Measurements from ENCODE around the gene ICE2. TPM values are rescaled to one million over a fixed set of nuclear protein-coding genes. Genes with fewer than 3 reads are reported as not detected.

The ICE2 gene
- total RNA-seq, 1 experiment from 2014 or later = 76.7 TPM

DNA sequence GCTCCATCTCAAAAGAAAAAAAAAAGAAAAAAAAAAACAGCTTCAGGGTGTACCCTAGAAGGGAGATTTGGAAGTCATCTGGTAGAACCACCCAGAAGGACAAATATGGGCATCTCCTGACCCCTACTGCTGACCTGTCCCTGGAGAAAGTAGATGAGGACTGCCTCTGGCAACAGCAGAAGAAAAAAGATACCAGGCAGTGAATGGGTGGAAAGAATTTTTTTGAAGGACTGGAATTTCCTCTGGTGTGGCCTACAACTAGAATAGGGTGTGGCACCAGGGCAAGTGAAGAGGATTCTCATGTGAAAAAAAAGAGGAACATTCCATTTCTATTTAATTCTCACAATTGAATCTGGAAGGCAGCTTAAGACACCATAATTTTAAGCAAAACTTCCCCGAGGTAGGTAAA lies 84.2 kb downstream of the ICE2 start:
- TF ChIP-seq, protein P1, sequence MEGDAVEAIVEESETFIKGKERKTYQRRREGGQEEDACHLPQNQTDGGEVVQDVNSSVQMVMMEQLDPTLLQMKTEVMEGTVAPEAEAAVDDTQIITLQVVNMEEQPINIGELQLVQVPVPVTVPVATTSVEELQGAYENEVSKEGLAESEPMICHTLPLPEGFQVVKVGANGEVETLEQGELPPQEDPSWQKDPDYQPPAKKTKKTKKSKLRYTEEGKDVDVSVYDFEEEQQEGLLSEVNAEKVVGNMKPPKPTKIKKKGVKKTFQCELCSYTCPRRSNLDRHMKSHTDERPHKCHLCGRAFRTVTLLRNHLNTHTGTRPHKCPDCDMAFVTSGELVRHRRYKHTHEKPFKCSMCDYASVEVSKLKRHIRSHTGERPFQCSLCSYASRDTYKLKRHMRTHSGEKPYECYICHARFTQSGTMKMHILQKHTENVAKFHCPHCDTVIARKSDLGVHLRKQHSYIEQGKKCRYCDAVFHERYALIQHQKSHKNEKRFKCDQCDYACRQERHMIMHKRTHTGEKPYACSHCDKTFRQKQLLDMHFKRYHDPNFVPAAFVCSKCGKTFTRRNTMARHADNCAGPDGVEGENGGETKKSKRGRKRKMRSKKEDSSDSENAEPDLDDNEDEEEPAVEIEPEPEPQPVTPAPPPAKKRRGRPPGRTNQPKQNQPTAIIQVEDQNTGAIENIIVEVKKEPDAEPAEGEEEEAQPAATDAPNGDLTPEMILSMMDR (IDR thresholded peaks at IDR 0.05; ENCODE audit: unreplicated experiment) = no peak
- peak overlapping the region; percentile 99 for H3K27ac Mint-ChIP-seq (ENCODE audit: unreplicated experiment)
- H3K36me3 Mint-ChIP-seq (ENCODE audit: insufficient read depth, unreplicated experiment) = peaks cover 99% of the 10 kb centered on the region
- no peak for DNase-seq
- peaks cover 60% of the 10 kb centered on the region for H3K4me1 Mint-ChIP-seq (ENCODE audit: low read depth, unreplicated experiment)
- peaks cover 13% of the 10 kb centered on the region for H3K27me3 Mint-ChIP-seq (ENCODE audit: unreplicated experiment)
- CTCF ChIA-PET = interaction anchor here (0.6 to 0.9 kb wide), 4 partner anchors 9 to 126 kb away, joined by 3 read pairs; no protein-coding TSS in a partner anchor
- BruUV-seq (replicated peaks) = TSS peak; percentile 31
- intact Hi-C loops (cut with micrococcal nuclease; ENCODE audit: unreplicated experiment) = loop anchor here (5.0 kb wide), 1 partner anchor 37 kb away; no protein-coding TSS in a partner anchor
- no peaks in the 10 kb centered on the region for H3K9me3 Mint-ChIP-seq (ENCODE audit: low read depth, unreplicated experiment)
- peak overlapping the region; percentile 86 for H3K4me3 Mint-ChIP-seq (ENCODE audit: low read depth, unreplicated experiment)

DNA sequence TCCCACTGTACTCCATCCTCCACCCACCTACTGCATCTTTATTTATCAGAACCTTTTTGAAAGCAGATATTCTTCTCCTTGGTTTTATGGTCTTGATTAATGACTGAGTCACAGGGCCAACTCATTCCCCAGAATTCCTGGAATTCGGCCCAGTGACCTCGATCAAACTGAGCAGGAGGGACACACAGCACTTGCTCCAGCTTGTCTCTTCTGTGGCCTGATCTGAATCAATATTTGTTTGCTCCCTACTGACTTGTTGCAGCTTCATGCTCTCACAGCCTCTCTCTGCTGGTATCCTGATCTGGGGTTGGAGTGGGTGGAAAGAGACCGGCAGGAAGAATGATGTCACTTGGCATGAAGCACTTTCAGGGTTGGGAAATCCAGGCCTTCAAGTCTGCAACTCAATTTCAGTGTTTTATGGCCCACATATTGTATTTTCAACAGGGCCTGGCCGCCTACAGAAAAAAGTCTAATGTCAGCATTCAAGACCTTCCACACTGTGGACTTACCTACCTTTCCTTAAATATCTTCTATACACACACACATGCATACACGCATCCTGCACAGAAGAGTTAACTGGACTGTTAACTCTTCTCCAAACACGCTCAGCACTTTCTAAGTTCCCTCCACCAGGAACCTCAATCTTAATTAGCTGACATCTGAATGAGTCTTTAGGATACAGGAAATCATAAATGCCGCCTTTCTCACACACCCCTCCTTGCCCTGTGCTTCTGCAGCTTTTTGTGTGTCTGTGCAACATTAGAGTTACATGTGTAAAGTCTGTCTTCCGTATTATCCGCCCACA lies 85.8 kb downstream of the ICE2 start:
- BruUV-seq (replicated peaks) = no TSS peak
- peaks cover 99% of the 10 kb centered on the region for H3K36me3 Mint-ChIP-seq (ENCODE audit: insufficient read depth, unreplicated experiment)
- no peaks in the 10 kb centered on the region for H3K9me3 Mint-ChIP-seq (ENCODE audit: low read depth, unreplicated experiment)
- peaks cover 60% of the 10 kb centered on the region for H3K4me1 Mint-ChIP-seq (ENCODE audit: low read depth, unreplicated experiment)
- H3K27ac Mint-ChIP-seq (ENCODE audit: unreplicated experiment) = peak overlapping the region; percentile 99
- H3K4me3 Mint-ChIP-seq (ENCODE audit: low read depth, unreplicated experiment) = peak overlapping the region; percentile 86
- CTCF ChIA-PET = interaction anchor here (0.6 to 1.6 kb wide), 8 partner anchors 12 to 475 kb away, joined by 3 to 5 read pairs (median 4); no protein-coding TSS in a partner anchor
- DNase-seq = peak; percentile 80
- TF ChIP-seq, protein P1 (IDR thresholded peaks at IDR 0.05; ENCODE audit: unreplicated experiment) = no peak
- H3K27me3 Mint-ChIP-seq (ENCODE audit: unreplicated experiment) = peaks cover 1% of the 10 kb centered on the region
- intact Hi-C loops (cut with micrococcal nuclease; ENCODE audit: unreplicated experiment) = loop anchor here (5.0 kb wide), 1 partner anchor 36 kb away; no protein-coding TSS in a partner anchor

DNA sequence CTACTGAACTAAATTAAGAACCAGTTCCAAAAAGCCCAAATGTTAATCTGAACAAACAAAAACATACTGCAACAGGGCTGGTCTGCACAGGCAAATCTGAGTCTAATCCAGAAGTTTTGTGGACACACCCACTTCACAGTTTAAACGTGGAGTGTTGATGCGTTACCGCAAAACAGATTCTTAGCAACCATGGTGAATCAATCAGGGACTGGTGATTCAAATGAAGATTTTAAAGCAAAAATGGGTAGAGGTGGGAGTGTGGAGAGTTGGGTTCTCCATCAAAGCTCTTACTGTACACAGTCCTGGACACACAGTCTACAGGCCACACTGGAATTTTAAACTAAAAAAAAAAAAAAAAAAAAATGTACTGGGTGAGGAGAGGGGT lies 86.3 kb downstream of the ICE2 start:
- intact Hi-C loops (cut with micrococcal nuclease; ENCODE audit: unreplicated experiment) = loop anchor here (5.0 kb wide), 1 partner anchor 35 kb away; no protein-coding TSS in a partner anchor
- Mint-ChIP-seq H3K9me3 (ENCODE audit: low read depth, unreplicated experiment) (no peaks in the 10 kb centered on the region), H3K4me1 (ENCODE audit: low read depth, unreplicated experiment) (peaks cover 64% of the 10 kb centered on the region), H3K4me3 (ENCODE audit: low read depth, unreplicated experiment) (peak overlapping the region; percentile 86), H3K27me3 (ENCODE audit: unreplicated experiment) (no peaks in the 10 kb centered on the region), H3K27ac (ENCODE audit: unreplicated experiment) (peak overlapping the region; percentile 99), H3K36me3 (ENCODE audit: insufficient read depth, unreplicated experiment) (peaks cover 98% of the 10 kb centered on the region)
- TF ChIP-seq, protein P1 (IDR thresholded peaks at IDR 0.05; ENCODE audit: unreplicated experiment) = no peak
- CTCF ChIA-PET = interaction anchor here (0.6 to 1.6 kb wide), 8 partner anchors 13 to 475 kb away, joined by 3 to 5 read pairs (median 4); no protein-coding TSS in a partner anchor
- BruUV-seq (replicated peaks) = no TSS peak
- peak; percentile 66 for DNase-seq

DNA sequence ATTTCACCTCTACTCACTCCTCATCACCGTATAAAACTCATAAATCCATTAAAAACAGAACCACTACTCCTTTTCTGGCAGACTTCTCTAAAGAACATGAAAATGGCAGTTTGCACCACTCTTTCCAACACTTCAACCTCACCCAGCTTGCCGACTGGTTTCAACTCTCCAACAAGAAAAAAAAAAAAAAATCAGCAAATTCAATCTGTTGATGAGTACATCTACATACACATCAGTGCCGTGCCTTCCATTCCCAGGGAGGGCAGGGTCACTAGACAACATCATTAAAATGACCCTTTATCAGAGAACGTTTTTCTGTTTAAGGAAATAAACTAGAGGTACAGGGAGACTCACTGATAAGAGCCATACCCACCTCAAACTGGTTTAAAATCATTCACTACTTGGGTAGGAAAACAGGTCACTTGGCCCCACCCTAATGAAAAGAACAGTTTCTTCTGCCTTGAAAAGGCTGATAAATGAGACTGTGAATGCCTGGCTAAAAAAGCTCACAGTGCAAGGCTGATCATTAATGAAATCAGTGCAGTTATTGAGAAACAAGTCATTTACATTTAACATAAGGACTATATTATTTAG lies 87.1 kb downstream of the ICE2 start:
- DNase-seq = no peak
- CTCF ChIA-PET = interaction anchor here (0.7 to 1.6 kb wide), 2 partner anchors 17 to 21 kb away, joined by 3 to 5 read pairs; no protein-coding TSS in a partner anchor

More for the DNA sequence above, 87.1 kb downstream of the ICE2 start:
- Mint-ChIP-seq H3K27ac (ENCODE audit: unreplicated experiment) (peak overlapping the region; percentile 90), H3K9me3 (ENCODE audit: low read depth, unreplicated experiment) (no peaks in the 10 kb centered on the region), H3K4me1 (ENCODE audit: low read depth, unreplicated experiment) (peaks cover 72% of the 10 kb centered on the region), H3K36me3 (ENCODE audit: insufficient read depth, unreplicated experiment) (peaks cover 98% of the 10 kb centered on the region), H3K27me3 (ENCODE audit: unreplicated experiment) (no peaks in the 10 kb centered on the region), H3K4me3 (ENCODE audit: low read depth, unreplicated experiment) (peak overlapping the region; percentile 86)
- TF ChIP-seq, protein P1 (IDR thresholded peaks at IDR 0.05; ENCODE audit: unreplicated experiment) = no peak
- BruUV-seq (replicated peaks) = no TSS peak
- intact Hi-C loops (cut with micrococcal nuclease; ENCODE audit: unreplicated experiment) = loop anchor here (2.0 to 5.0 kb wide), 3 partner anchors 17 to 53 kb away; no protein-coding TSS in a partner anchor

Data from Calu3 (cell line).